AG09309 (cell line): ENCODE results near the gene CPPED1.

Experiments used
- DNase-seq: peaks from one replicate; pipeline ENCODE4 v3.0.0-alpha.2; 2010; ENCODE audit warnings: low read depth
- H3K4me3 ChIP-seq: 2 replicates; pipeline ENCODE4 v1.5.1; 2011; ENCODE audit warnings: mild to moderate bottlenecking, low read depth, low read length, moderate library complexity; ENCODE audit not compliant: control insufficient read depth
- TF ChIP-seq, protein P1 (sequence below): IDR thresholded peaks from 2 replicates; pipeline ENCODE4 v1.5.1; 2011; ENCODE audit warnings: mild to moderate bottlenecking, low read depth, low read length, inconsistent platforms; ENCODE audit not compliant: insufficient read depth, control insufficient read depth; ENCODE audit errors: missing control alignments

The CPPED1 gene

DNA sequence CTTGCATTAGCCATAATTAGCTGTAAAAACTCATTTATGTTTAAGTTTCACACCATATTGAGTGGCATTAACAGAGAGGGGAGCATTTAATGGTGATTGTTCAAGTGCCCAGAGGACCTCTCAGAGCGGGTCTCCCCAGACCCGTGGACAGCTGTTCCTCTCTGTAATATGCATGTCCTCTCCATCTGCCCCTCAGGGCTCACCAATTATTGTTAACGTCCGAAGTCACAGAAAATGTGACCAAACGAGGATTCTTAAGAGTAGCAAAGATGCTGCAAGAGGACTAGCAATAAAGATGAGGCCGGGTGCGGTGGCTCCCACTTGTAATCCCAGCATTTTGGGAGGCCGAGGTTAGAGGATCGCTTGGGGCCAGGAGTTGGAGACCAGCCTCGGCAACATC lies 130.2 kb downstream of the CPPED1 start:
- no peak overlapping the region for H3K4me3 ChIP-seq
- no peak for DNase-seq
- TF ChIP-seq, protein P1, sequence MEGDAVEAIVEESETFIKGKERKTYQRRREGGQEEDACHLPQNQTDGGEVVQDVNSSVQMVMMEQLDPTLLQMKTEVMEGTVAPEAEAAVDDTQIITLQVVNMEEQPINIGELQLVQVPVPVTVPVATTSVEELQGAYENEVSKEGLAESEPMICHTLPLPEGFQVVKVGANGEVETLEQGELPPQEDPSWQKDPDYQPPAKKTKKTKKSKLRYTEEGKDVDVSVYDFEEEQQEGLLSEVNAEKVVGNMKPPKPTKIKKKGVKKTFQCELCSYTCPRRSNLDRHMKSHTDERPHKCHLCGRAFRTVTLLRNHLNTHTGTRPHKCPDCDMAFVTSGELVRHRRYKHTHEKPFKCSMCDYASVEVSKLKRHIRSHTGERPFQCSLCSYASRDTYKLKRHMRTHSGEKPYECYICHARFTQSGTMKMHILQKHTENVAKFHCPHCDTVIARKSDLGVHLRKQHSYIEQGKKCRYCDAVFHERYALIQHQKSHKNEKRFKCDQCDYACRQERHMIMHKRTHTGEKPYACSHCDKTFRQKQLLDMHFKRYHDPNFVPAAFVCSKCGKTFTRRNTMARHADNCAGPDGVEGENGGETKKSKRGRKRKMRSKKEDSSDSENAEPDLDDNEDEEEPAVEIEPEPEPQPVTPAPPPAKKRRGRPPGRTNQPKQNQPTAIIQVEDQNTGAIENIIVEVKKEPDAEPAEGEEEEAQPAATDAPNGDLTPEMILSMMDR = no peak

DNA sequence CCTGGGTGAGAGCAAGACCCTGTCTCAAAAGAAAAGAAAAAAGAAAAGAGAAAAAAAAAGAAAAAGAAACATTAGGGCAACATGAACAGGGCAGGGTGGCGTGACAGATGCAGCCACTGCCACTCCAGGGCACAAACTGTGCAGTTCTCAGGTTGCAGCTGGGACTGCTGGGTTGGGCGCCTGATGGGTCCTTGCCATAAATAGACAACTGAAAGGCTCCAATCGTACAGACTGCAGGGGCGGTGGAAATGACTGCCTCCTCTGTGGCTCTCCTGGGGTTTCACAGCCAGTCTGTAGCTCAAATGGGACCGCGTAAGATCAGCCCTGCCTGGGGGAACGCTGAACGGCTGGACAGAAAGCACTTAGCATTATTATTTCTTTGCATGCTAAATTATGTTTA lies 130.7 kb downstream of the CPPED1 start:
- TF ChIP-seq, protein P1 = no peak
- DNase-seq = no peak
- H3K4me3 ChIP-seq = no peak overlapping the region

DNA sequence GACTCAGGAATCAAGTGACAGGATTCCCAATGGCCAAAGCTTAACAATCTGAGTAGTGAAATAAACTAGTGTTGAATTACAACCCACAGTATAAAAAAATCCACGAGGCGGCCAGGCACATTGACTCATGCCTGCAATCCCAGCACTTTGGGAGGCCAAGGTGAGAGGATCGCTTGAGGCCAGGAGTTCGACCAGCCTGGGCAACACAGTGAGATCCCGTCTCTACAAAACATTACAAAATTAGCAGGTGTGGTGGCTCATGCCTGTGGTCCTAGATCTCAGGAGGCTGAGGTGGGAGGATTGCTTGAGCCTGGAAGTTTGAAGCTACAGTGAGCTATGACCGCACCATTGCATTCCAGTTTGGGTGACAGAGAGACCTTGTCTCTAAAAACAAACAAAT lies 133.8 kb downstream of the CPPED1 start:
- no peak for DNase-seq
- TF ChIP-seq, protein P1 = no peak
- no peak overlapping the region for H3K4me3 ChIP-seq

DNA sequence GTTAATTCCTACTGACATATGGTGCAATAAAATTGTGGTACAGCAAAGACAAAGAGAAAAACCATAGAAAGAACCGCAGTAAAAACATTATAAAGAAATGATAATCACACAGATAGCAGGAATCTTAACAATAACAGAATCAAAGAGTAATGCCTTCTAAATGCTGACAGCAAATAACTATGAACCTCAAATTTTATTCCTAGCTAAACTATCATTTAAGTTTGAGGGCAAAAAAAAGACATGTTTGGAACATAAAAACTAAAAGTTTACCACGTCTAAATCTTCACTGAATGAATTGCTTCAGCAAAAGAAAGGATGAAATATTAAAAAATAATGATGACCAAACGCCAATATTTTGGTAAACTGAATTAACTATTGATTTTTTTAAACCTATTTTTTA lies 135.8 kb downstream of the CPPED1 start:
- DNase-seq = no peak
- TF ChIP-seq, protein P1 = no peak
- H3K4me3 ChIP-seq = no peak overlapping the region

DNA sequence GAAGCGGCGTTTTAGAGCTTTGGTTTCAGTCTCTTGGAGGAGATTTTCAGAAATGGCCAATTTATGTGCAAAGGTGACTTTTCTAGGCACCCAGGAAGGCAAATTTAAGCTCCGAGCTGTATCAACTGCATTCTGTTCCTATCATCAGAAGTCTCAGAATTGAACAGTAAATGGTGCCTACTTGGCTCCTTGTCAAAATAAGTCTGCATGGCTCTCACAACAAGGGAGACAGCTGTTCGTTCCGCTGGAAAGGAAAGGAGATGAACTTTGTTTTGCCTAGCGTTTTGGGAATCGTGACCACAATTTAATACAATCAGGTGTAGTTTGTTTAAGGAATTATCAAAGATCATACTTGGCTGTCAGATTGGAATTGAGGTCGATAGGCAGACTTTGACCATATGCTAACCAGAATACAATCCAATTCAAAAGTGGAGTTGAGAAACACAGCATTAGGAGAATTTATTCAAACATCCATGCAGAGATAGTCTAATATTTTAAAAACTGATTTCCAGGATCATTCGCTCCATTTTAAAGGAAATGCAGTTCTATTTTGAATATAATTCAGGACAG lies 139.4 kb downstream of the CPPED1 start:
- TF ChIP-seq, protein P1 = no peak
- H3K4me3 ChIP-seq = no peak overlapping the region
- no peak for DNase-seq

DNA sequence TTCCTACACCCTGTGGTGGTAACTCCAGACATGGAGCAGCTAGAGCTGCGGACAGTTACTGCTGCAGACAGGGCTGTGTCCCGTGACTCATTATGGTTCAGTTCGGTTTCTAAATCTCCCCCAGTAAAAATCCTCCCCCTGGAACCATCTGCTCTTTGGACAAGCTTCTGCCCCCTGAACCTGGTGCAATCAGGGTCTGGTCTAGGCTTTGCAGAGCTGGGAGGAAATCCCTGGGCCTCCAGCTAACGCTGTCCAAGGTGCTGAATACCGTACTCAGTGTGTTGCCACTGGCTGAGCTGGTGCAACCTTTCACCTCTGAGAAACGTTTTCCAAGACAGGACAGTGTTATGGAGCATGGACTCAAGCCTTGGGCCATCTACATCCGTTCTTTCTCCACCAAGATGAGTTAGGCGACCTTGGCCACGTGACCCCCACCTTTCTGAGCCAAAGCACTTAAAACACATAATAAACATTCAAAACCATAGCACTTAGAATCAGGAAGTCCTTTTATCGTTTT lies 142.0 kb downstream of the CPPED1 start:
- TF ChIP-seq, protein P1 = no peak
- no peak overlapping the region for H3K4me3 ChIP-seq

More for the DNA sequence above, 142.0 kb downstream of the CPPED1 start:
- DNase-seq = no peak
